ENCODE measurements around the gene LY6G6F.
A peak's percentile ranks its signal among the peaks of the same experiment; 100 is the strongest.

Gene LY6G6F

GRCh38 chr6:31736021-31736767 is 29.5 kb downstream of the LY6G6F start, which contains the start of gene CLIC1:
CLIC1 (minus strand) TSS chr6:31736530; CDS start chr6:31736300, 230 bp downstream.
- no peaks in the 10 kb centered on the region for H3K9me3 ChIP-seq (ENCODE audit: control insufficient read depth, insufficient read depth, low read length)
- H3K4me1 ChIP-seq (ENCODE audit: control insufficient read depth, insufficient read depth, low read length), result peaks cover 34% of the 10 kb centered on the region
- H3K4me3 ChIP-seq (ENCODE audit: low read depth, low read length), result peak within 1 kb of the TSS; percentile 83
- peak within 1 kb of the TSS; percentile 92 for H3K27ac ChIP-seq (ENCODE audit: low read depth, low read length)
- no peaks in the 10 kb centered on the region for H3K27me3 ChIP-seq (ENCODE audit: control insufficient read depth, insufficient read depth, low read length)
- H3K36me3 ChIP-seq (ENCODE audit: control insufficient read depth, insufficient read depth, low read length), result peaks cover 32% of the 10 kb centered on the region
- H3K9ac ChIP-seq (ENCODE audit: low read depth, low read length), result peak within 1 kb of the TSS; percentile 64

DNA sequence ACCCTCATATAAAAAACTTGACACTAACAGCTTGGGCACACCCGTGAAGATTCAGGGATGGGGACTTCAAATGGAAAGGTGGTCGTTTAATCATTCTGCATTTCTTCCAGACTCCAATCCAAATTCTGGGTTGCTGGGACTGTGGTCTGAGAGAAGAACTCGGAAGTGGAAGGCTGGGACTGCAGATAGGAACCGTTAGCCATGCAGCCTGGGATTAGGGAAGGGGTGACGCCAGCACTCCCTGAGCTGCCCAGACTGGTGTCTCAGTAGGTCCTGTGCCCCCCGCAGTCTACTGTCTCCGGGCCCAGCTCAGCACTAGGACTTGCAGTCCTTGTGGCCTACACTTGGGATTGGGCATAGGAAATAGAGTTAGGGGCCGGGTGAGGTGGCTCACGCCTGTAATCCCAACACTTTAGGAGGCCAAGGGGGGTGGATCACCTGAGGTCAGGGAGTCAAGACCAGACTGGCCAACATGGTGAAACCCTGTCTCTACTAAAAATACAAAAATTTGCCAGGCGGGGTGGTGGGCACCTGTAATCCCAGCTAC is 30.2 kb downstream of the LY6G6F start:
- Histone ChIP-seq H3K36me3 (ENCODE audit: control insufficient read depth, insufficient read depth, low read length) (peaks cover 33% of the 10 kb centered on the region), H3K27ac (ENCODE audit: low read depth, low read length) (peak overlapping the region; percentile 92), H3K9ac (ENCODE audit: low read depth, low read length) (no peak overlapping the region), H3K4me3 (ENCODE audit: low read depth, low read length) (peak overlapping the region; percentile 83), H3K4me1 (ENCODE audit: control insufficient read depth, insufficient read depth, low read length) (peaks cover 34% of the 10 kb centered on the region), H3K9me3 (ENCODE audit: control insufficient read depth, insufficient read depth, low read length) (no peaks in the 10 kb centered on the region), H3K27me3 (ENCODE audit: control insufficient read depth, insufficient read depth, low read length) (no peaks in the 10 kb centered on the region)

- peaks cover 29% of the 10 kb centered on the region for H3K36me3 ChIP-seq (ENCODE audit: control insufficient read depth, insufficient read depth, low read length)
- peaks cover 34% of the 10 kb centered on the region for H3K4me1 ChIP-seq (ENCODE audit: control insufficient read depth, insufficient read depth, low read length)
Observed at GRCh38 chr6:31737315-31737990, 30.8 kb downstream of the LY6G6F start.

DNA sequence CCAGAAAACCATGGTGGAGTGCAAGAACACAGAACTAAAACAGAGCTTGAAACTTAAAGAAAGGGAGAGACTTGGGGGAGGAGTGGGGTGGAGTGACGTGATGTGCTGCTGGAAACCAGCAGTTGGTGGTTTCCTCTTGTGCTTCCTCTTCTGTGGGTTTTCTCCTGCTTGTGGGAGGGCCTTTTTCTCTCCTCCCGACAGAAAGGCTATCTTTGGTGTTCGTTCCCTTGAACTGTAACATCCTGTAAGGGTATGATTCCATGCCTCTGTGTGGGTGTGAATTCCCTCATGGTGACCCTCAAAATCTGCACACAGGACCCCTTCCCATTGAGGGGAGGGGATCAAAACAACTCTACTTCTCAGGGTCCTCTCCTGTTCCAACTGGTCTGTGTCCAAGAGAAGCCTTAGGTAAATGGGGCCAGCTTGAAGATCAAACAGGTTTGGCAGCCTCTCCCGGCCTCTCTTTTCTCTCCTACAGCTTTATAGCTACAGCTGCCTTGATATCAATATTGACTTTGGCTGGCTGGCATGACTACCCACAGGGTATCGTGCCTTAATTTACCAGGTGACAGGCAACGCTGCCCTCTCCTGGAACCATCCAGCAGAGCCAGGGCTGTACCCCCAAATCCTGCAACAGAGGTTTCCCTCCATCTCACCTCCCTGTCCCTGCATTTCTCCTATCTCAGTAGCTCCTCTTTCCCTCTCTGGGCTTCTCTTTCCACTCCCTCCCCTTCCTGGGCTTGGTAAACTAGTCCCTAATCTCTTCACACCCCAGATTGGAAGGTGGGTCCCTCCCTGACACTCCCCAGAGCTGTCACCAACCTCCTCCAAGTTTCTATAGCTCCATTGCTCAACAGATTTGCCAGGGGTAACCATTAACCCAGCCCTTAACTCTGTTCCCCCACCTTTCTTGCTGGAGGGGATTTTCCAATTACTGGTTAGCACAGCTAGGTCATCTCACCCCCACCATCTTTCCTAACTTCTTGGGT is 31.6 kb downstream of the LY6G6F start:
- Histone ChIP-seq H3K4me3 (ENCODE audit: low read depth, low read length) (peak overlapping the region; percentile 3; the same call in 1 of the 2 replicates), H3K9ac (ENCODE audit: low read depth, low read length) (0 out of 2 replicates have a peak overlapping the region, but pooled peaks have one; percentile 4), H3K9me3 (ENCODE audit: control insufficient read depth, insufficient read depth, low read length) (no peaks in the 10 kb centered on the region), H3K36me3 (ENCODE audit: control insufficient read depth, insufficient read depth, low read length) (peaks cover 23% of the 10 kb centered on the region), H3K4me1 (ENCODE audit: control insufficient read depth, insufficient read depth, low read length) (peaks cover 34% of the 10 kb centered on the region), H3K27me3 (ENCODE audit: control insufficient read depth, insufficient read depth, low read length) (no peaks in the 10 kb centered on the region), H3K27ac (ENCODE audit: low read depth, low read length) (peak overlapping the region; percentile 92)

More at GRCh38 chr6:31737315-31737990, 30.8 kb downstream of the LY6G6F start:
- no peaks in the 10 kb centered on the region for H3K27me3 ChIP-seq (ENCODE audit: control insufficient read depth, insufficient read depth, low read length)
- H3K9me3 ChIP-seq (ENCODE audit: control insufficient read depth, insufficient read depth, low read length), result no peaks in the 10 kb centered on the region
- H3K9ac ChIP-seq (ENCODE audit: low read depth, low read length), result no peak overlapping the region
- peak overlapping the region; percentile 3; the same call in 1 of the 2 replicates for H3K4me3 ChIP-seq (ENCODE audit: low read depth, low read length)
- H3K27ac ChIP-seq (ENCODE audit: low read depth, low read length), result peak overlapping the region; percentile 92

- H3K9ac ChIP-seq (ENCODE audit: low read depth, low read length), result peak within 1 kb of the TSS; percentile 97
- no peaks in the 10 kb centered on the region for H3K27me3 ChIP-seq (ENCODE audit: control insufficient read depth, insufficient read depth, low read length)
- peaks cover 28% of the 10 kb centered on the region for H3K4me1 ChIP-seq (ENCODE audit: control insufficient read depth, insufficient read depth, low read length)
- peak within 1 kb of the TSS; percentile 60 for H3K4me3 ChIP-seq (ENCODE audit: low read depth, low read length)
- H3K27ac ChIP-seq (ENCODE audit: low read depth, low read length), result peak within 1 kb of the TSS; percentile 87
- H3K36me3 ChIP-seq (ENCODE audit: control insufficient read depth, insufficient read depth, low read length), result peaks cover 11% of the 10 kb centered on the region
- H3K9me3 ChIP-seq (ENCODE audit: control insufficient read depth, insufficient read depth, low read length), result no peaks in the 10 kb centered on the region
Observed at GRCh38 chr6:31739639-31740396, 33.2 kb downstream of the LY6G6F start, which contains the start of gene MSH5. MSH5 (plus strand) TSS chr6:31740005; CDS start chr6:31740467, 462 bp downstream.

- Histone ChIP-seq H3K9me3 (ENCODE audit: control insufficient read depth, insufficient read depth, low read length) (no peaks in the 10 kb centered on the region), H3K36me3 (ENCODE audit: control insufficient read depth, insufficient read depth, low read length) (peaks cover 11% of the 10 kb centered on the region), H3K27me3 (ENCODE audit: control insufficient read depth, insufficient read depth, low read length) (no peaks in the 10 kb centered on the region), H3K4me1 (ENCODE audit: control insufficient read depth, insufficient read depth, low read length) (peaks cover 28% of the 10 kb centered on the region), H3K27ac (ENCODE audit: low read depth, low read length) (peak overlapping the region; percentile 86), H3K4me3 (ENCODE audit: low read depth, low read length) (peak overlapping the region; percentile 59), H3K9ac (ENCODE audit: low read depth, low read length) (peak overlapping the region; percentile 97)
Observed at GRCh38 chr6:31740397-31741223, 33.9 kb downstream of the LY6G6F start.

DNA sequence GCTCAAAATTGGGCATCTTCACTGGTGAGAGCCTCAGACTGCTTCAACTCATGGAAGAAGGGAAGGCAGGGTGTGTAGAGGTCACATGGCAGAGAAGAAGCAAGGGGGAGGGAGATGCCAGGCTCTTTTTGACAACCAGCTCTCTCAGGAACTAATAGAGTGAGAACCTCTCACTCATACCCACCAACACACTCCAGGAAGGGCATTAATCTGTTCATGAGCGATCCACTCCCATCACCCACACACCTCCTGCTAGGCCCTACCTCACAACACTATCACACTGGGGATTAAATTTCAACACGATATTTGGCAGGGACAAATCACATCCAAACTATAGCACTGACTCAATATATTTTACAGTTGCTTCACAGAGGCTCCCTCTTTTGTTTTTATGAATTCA is 35.1 kb downstream of the LY6G6F start:
- Histone ChIP-seq H3K4me1 (ENCODE audit: control insufficient read depth, insufficient read depth, low read length) (peaks cover 25% of the 10 kb centered on the region), H3K27ac (ENCODE audit: low read depth, low read length) (no peak overlapping the region), H3K36me3 (ENCODE audit: control insufficient read depth, insufficient read depth, low read length) (peaks cover 11% of the 10 kb centered on the region), H3K27me3 (ENCODE audit: control insufficient read depth, insufficient read depth, low read length) (no peaks in the 10 kb centered on the region), H3K4me3 (ENCODE audit: low read depth, low read length) (no peak overlapping the region), H3K9ac (ENCODE audit: low read depth, low read length) (no peak overlapping the region), H3K9me3 (ENCODE audit: control insufficient read depth, insufficient read depth, low read length) (no peaks in the 10 kb centered on the region)

DNA sequence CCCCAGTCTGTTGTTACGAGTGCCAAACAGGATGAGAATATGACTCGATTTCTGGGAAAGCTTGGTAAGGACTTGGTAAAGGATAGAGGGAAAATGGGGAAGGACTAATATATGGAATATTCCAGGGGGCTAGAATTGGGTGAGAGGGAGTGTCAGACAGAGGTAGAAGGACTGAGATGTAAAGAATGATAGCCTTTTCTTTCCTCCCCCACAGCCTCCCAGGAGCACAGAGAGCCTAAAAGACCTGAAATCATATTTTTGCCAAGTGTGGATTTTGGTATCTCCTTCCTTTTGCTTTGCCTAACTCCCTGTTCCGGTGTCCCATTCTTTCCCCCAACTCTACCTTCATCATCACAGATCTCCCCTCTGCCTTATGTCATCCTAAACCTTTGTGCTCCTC is 36.2 kb downstream of the LY6G6F start:
- Histone ChIP-seq H3K4me3 (ENCODE audit: low read depth, low read length) (no peak overlapping the region), H3K36me3 (ENCODE audit: control insufficient read depth, insufficient read depth, low read length) (peaks cover 21% of the 10 kb centered on the region), H3K27me3 (ENCODE audit: control insufficient read depth, insufficient read depth, low read length) (no peaks in the 10 kb centered on the region), H3K9ac (ENCODE audit: low read depth, low read length) (no peak overlapping the region), H3K4me1 (ENCODE audit: control insufficient read depth, insufficient read depth, low read length) (peaks cover 19% of the 10 kb centered on the region), H3K9me3 (ENCODE audit: control insufficient read depth, insufficient read depth, low read length) (no peaks in the 10 kb centered on the region), H3K27ac (ENCODE audit: low read depth, low read length) (no peak overlapping the region)

DNA sequence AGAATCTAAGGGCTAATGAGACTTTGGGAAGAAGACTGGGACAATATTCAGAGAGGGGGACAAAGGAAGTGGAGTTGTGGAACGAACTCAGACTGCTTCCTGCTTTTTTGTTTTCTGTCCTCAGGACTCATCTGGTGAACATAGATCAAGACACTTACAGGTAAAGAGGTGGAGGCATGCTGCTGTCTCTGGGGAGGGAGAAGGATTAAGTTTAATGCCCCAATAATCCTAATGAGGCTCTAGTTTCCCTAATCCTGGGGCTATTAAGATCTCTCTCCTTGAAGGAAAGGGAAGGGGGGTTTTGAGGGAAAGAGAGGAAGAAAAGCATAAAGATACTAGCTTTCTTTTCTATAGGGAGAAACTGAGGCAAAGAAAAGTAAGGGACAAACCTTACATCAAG is 37.8 kb downstream of the LY6G6F start:
- H3K27ac ChIP-seq (ENCODE audit: low read depth, low read length), result no peak overlapping the region
- peaks cover 5% of the 10 kb centered on the region; the same call in 1 of the 2 replicates for H3K4me1 ChIP-seq (ENCODE audit: control insufficient read depth, insufficient read depth, low read length)
- no peak overlapping the region for H3K4me3 ChIP-seq (ENCODE audit: low read depth, low read length)
- H3K9me3 ChIP-seq (ENCODE audit: control insufficient read depth, insufficient read depth, low read length), result no peaks in the 10 kb centered on the region
- H3K27me3 ChIP-seq (ENCODE audit: control insufficient read depth, insufficient read depth, low read length), result no peaks in the 10 kb centered on the region
- H3K36me3 ChIP-seq (ENCODE audit: control insufficient read depth, insufficient read depth, low read length), result peaks cover 23% of the 10 kb centered on the region
- H3K9ac ChIP-seq (ENCODE audit: low read depth, low read length), result no peak overlapping the region
